ENCODE results near the gene LHFPL3.

Gene LHFPL3

GRCh38 chr7:104809906-104810305 lies 481.5 kb downstream of the LHFPL3 start:
- Histone ChIP-seq H3K36me3 (replicated peaks) (no peaks in the 10 kb centered on the region), H3K27me3 (replicated peaks) (peaks cover 1% of the 10 kb centered on the region), H3K27ac (no peak overlapping the region), H3K4me3 (ENCODE audit: low read depth, low read length) (no peak overlapping the region)
- in situ Hi-C loops (cut with HindIII; ENCODE audit: low pct_ligation_motif_present, low sequenced_read_pairs) = no loop called here
- DNase-seq = no peak
- no peak for TF ChIP-seq CTCF (IDR thresholded peaks at IDR 0.05; ENCODE audit: low read depth, low read length, missing control alignments)

- DNase-seq = no peak
- no peak overlapping the region for H3K4me3 ChIP-seq (ENCODE audit: low read depth, low read length)
- no peak overlapping the region for H3K27ac ChIP-seq
- no peaks in the 10 kb centered on the region for H3K27me3 ChIP-seq (replicated peaks)
- H3K36me3 ChIP-seq (replicated peaks) = no peaks in the 10 kb centered on the region
- in situ Hi-C loops (cut with HindIII; ENCODE audit: low pct_ligation_motif_present, low sequenced_read_pairs) = no loop called here
- TF ChIP-seq CTCF (IDR thresholded peaks at IDR 0.05; ENCODE audit: low read depth, low read length, missing control alignments) = no peak
Measured at GRCh38 chr7:104814126-104814525, 485.7 kb downstream of the LHFPL3 start.

- no peak for DNase-seq
- H3K36me3 ChIP-seq (replicated peaks) = no peaks in the 10 kb centered on the region
- H3K27me3 ChIP-seq (replicated peaks) = no peaks in the 10 kb centered on the region
- H3K27ac ChIP-seq = no peak overlapping the region
- in situ Hi-C loops (cut with HindIII; ENCODE audit: low pct_ligation_motif_present, low sequenced_read_pairs) = no loop called here
- no peak for TF ChIP-seq CTCF (IDR thresholded peaks at IDR 0.05; ENCODE audit: low read depth, low read length, missing control alignments)
- no peak overlapping the region for H3K4me3 ChIP-seq (ENCODE audit: low read depth, low read length)
Measured at GRCh38 chr7:104814671-104815400, 486.4 kb downstream of the LHFPL3 start.

- Histone ChIP-seq H3K27ac (no peak overlapping the region), H3K36me3 (replicated peaks) (no peaks in the 10 kb centered on the region), H3K27me3 (replicated peaks) (no peaks in the 10 kb centered on the region), H3K4me3 (ENCODE audit: low read depth, low read length) (no peak overlapping the region)
- in situ Hi-C loops (cut with HindIII; ENCODE audit: low pct_ligation_motif_present, low sequenced_read_pairs) = no loop called here
- no peak for TF ChIP-seq CTCF (IDR thresholded peaks at IDR 0.05; ENCODE audit: low read depth, low read length, missing control alignments)
- no peak for DNase-seq
Measured at GRCh38 chr7:104816537-104816936, 488.1 kb downstream of the LHFPL3 start.

GRCh38 chr7:104818961-104819880 lies 490.8 kb downstream of the LHFPL3 start:
- H3K27ac ChIP-seq = no peak overlapping the region
- H3K4me3 ChIP-seq (ENCODE audit: low read depth, low read length) = no peak overlapping the region
- no peaks in the 10 kb centered on the region for H3K36me3 ChIP-seq (replicated peaks)
- in situ Hi-C loops (cut with HindIII; ENCODE audit: low pct_ligation_motif_present, low sequenced_read_pairs) = no loop called here
- no peak for TF ChIP-seq CTCF (IDR thresholded peaks at IDR 0.05; ENCODE audit: low read depth, low read length, missing control alignments)
- no peaks in the 10 kb centered on the region for H3K27me3 ChIP-seq (replicated peaks)
- no peak for DNase-seq

Data from brain microvascular endothelial cell (primary cell).